HEK293 (cell line): ENCODE measurements around the gene SUGP1.

Source experiments
- CTCF ChIA-PET: fragments of 350-600 bp; formaldehyde crosslinking; extraction: SDS; loops from one replicate; lab custom pipeline; 2021; ENCODE audit warnings: antibody characterized with exemption; lab: Yijun Ruan, JAX
- POLR2A ChIA-PET: fragments of 300-600 bp; formaldehyde crosslinking; extraction: SDS; loops from one replicate; lab custom pipeline; 2020; ENCODE audit warnings: antibody characterized with exemption, inconsistent platforms; lab: Yijun Ruan, JAX
- H3K27ac ChIP-seq: fragments of 200-500 bp; sonication (Bioruptor generic); 2 replicates; pipeline ENCODE4 v1.5.1; 2014; ENCODE audit warnings: low read depth, low read length, control low read depth, inconsistent platforms; ENCODE audit errors: extremely low read depth
- H3K36me3 ChIP-seq, 2 experiments: fragments of 200-500 bp in 1 of 2; sonication (Bioruptor generic) in 1 of 2; 1 replicate in 1 of 2; 2 replicates in 1 of 2; pipeline ENCODE4 v1.5.1; 2014 to 2017; ENCODE audit warnings: inconsistent platforms in 2 of 2, low read length in 2 of 2; ENCODE audit not compliant: control insufficient read depth in 2 of 2, insufficient read depth in 1 of 2
- H3K4me1 ChIP-seq: fragments of 200-500 bp; sonication (Bioruptor generic); 2 replicates; pipeline ENCODE4 v1.5.1; 2014; ENCODE audit warnings: mild to moderate bottlenecking, low read length, inconsistent platforms; ENCODE audit not compliant: control insufficient read depth, insufficient read depth
- H3K4me3 ChIP-seq: 2 replicates; pipeline ENCODE4 v1.5.1; 2011; ENCODE audit warnings: low read depth, mild to moderate bottlenecking, control low read depth, low read length, moderate library complexity
- H3K9me3 ChIP-seq: fragments of 200-500 bp; sonication (Bioruptor generic); 2 replicates; pipeline ENCODE4 v1.5.1; 2014; ENCODE audit warnings: low read depth, low read length, inconsistent platforms; ENCODE audit not compliant: control insufficient read depth, insufficient read depth
- GLIS1 ChIP-seq: fragments of 450-650 bp; formaldehyde crosslinking; IDR thresholded peaks from 2 replicates; pipeline ENCODE4 v1.5.1; 2016; ENCODE audit warnings: missing biosample characterization, missing genetic modification characterization
- HOXC10 ChIP-seq: sonication (generic); formaldehyde crosslinking; IDR thresholded peaks from 2 replicates; pipeline ENCODE4 v1.8.1; 2023; ENCODE audit warnings: mild to moderate bottlenecking, missing genetic modification reagents
- KLF1 ChIP-seq: fragments of 450-650 bp; formaldehyde crosslinking; IDR thresholded peaks from 2 replicates; pipeline ENCODE4 v1.5.1; 2016; ENCODE audit warnings: missing biosample characterization, missing genetic modification characterization
- KLF10 ChIP-seq: fragments of 450-650 bp; IDR thresholded peaks from 2 replicates; pipeline ENCODE4 v1.5.1; 2018; ENCODE audit warnings: missing biosample characterization, mild to moderate bottlenecking, missing genetic modification characterization
- KLF8 ChIP-seq: fragments of 450-650 bp; formaldehyde crosslinking; IDR thresholded peaks from 2 replicates; pipeline ENCODE4 v1.5.1; 2016; ENCODE audit warnings: missing biosample characterization, missing genetic modification characterization
- SP3 ChIP-seq: fragments of 450-650 bp; formaldehyde crosslinking; IDR thresholded peaks from 2 replicates; pipeline ENCODE4 v1.5.1; 2016; ENCODE audit warnings: missing biosample characterization, missing genetic modification characterization
- SP7 ChIP-seq: fragments of 450-650 bp; formaldehyde crosslinking; IDR thresholded peaks from 2 replicates; pipeline ENCODE4 v1.5.1; 2016; ENCODE audit warnings: missing biosample characterization, missing genetic modification characterization
- YY2 ChIP-seq: fragments of 450-650 bp; formaldehyde crosslinking; IDR thresholded peaks from 2 replicates; pipeline ENCODE4 v1.5.1; 2016; ENCODE audit warnings: missing biosample characterization, missing genetic modification characterization
- ZBTB21 ChIP-seq: fragments of 450-650 bp; formaldehyde crosslinking; IDR thresholded peaks from 2 replicates; pipeline ENCODE4 v1.5.1; 2017; ENCODE audit warnings: missing biosample characterization, missing genetic modification characterization
- ZIC2 ChIP-seq: fragments of 450-650 bp; formaldehyde crosslinking; IDR thresholded peaks from 2 replicates; pipeline ENCODE4 v1.5.1; 2016; ENCODE audit warnings: missing biosample characterization, missing genetic modification characterization
- ZNF112 ChIP-seq: fragments of 450-650 bp; formaldehyde crosslinking; IDR thresholded peaks from 2 replicates; pipeline ENCODE4 v1.5.0; 2017; ENCODE audit warnings: missing biosample characterization, missing genetic modification characterization
- ZNF140 ChIP-seq: fragments of 450-650 bp; formaldehyde crosslinking; IDR thresholded peaks from 2 replicates; pipeline ENCODE4 v1.5.1; 2016; ENCODE audit warnings: missing biosample characterization, missing genetic modification characterization
- ZNF155 ChIP-seq: fragments of 450-650 bp; formaldehyde crosslinking; IDR thresholded peaks from 2 replicates; pipeline ENCODE4 v1.5.1; 2016; ENCODE audit warnings: missing biosample characterization, missing genetic modification characterization
- ZNF202 ChIP-seq: fragments of 450-650 bp; formaldehyde crosslinking; IDR thresholded peaks from 2 replicates; pipeline ENCODE4 v1.5.1; 2016; ENCODE audit warnings: missing biosample characterization, missing genetic modification characterization, borderline replicate concordance
- ZNF274 ChIP-seq, 2 experiments: fragments of 200-500 bp in 1 of 2; fragments of 450-650 bp in 1 of 2; sonication (Bioruptor generic) in 1 of 2; formaldehyde crosslinking in 1 of 2; IDR thresholded peaks; 2 replicates each; pipeline versions ENCODE4 v1.5.1 to v1.6.1; 2014 to 2016; ENCODE audit warnings: borderline replicate concordance in 1 of 2, inconsistent platforms in 1 of 2, low read length in 1 of 2, missing biosample characterization in 1 of 2, missing genetic modification characterization in 1 of 2
- ZNF335 ChIP-seq: fragments of 450-650 bp; formaldehyde crosslinking; conservative IDR thresholded peaks from 2 replicates; pipeline ENCODE4 v1.5.1; 2016; ENCODE audit warnings: missing biosample characterization, missing genetic modification characterization
- ZNF341 ChIP-seq: fragments of 450-650 bp; formaldehyde crosslinking; IDR thresholded peaks from 2 replicates; pipeline ENCODE4; 2016; ENCODE audit warnings: low read depth, missing biosample characterization, missing genetic modification characterization
- ZNF350 ChIP-seq: fragments of 450-650 bp; formaldehyde crosslinking; IDR thresholded peaks from 2 replicates; pipeline ENCODE4 v1.5.0; 2017; ENCODE audit warnings: missing biosample characterization, mild to moderate bottlenecking, missing genetic modification characterization
- ZNF366 ChIP-seq: fragments of 450-650 bp; formaldehyde crosslinking; conservative IDR thresholded peaks from 2 replicates; pipeline ENCODE4 v1.5.1; 2016; ENCODE audit warnings: missing biosample characterization, missing genetic modification characterization
- ZNF37A ChIP-seq: fragments of 450-650 bp; IDR thresholded peaks from 2 replicates; pipeline ENCODE4 v1.5.1; 2018; ENCODE audit warnings: missing biosample characterization, missing genetic modification characterization
- ZNF48 ChIP-seq: fragments of 450-650 bp; formaldehyde crosslinking; IDR thresholded peaks from 2 replicates; pipeline ENCODE4 v1.5.1; 2016; ENCODE audit warnings: missing biosample characterization, missing genetic modification characterization
- ZNF660 ChIP-seq: fragments of 450-650 bp; IDR thresholded peaks from 2 replicates; pipeline ENCODE4 v1.5.1; 2018; ENCODE audit warnings: missing biosample characterization, mild to moderate bottlenecking, missing genetic modification characterization
- ZNF76 ChIP-seq: fragments of 450-650 bp; formaldehyde crosslinking; IDR thresholded peaks from 2 replicates; pipeline ENCODE4; 2016; ENCODE audit warnings: low read depth, missing biosample characterization, missing genetic modification characterization, borderline replicate concordance
- ZNF777 ChIP-seq: fragments of 450-650 bp; formaldehyde crosslinking; IDR thresholded peaks from 2 replicates; pipeline ENCODE4 v1.5.1; 2017; ENCODE audit warnings: missing biosample characterization, missing genetic modification characterization, borderline replicate concordance
- ZSCAN30 ChIP-seq: fragments of 450-650 bp; IDR thresholded peaks from 2 replicates; pipeline ENCODE4 v1.5.1; 2018; ENCODE audit warnings: missing biosample characterization, mild to moderate bottlenecking, missing genetic modification characterization, moderate library complexity
- ZXDB ChIP-seq: fragments of 450-650 bp; formaldehyde crosslinking; IDR thresholded peaks from 2 replicates; pipeline ENCODE4 v1.5.1; 2016; ENCODE audit warnings: missing biosample characterization, missing genetic modification characterization
- TF ChIP-seq, protein P1 (sequence below): fragments of 450-650 bp; formaldehyde crosslinking; IDR thresholded peaks from 2 replicates; pipeline ENCODE4 v1.5.1; 2017; ENCODE audit warnings: missing biosample characterization, missing genetic modification characterization
- TF ChIP-seq, protein P2 (sequence below): fragments of 450-650 bp; formaldehyde crosslinking; IDR thresholded peaks from 2 replicates; pipeline ENCODE4 v1.5.1; 2016; ENCODE audit warnings: missing biosample characterization, missing genetic modification characterization
- TF ChIP-seq, protein P3 (sequence below): fragments of 450-650 bp; formaldehyde crosslinking; IDR thresholded peaks from 2 replicates; pipeline ENCODE4 v1.5.1; 2016; ENCODE audit warnings: missing biosample characterization, missing genetic modification characterization
- TF ChIP-seq, protein P4 (sequence below): fragments of 450-650 bp; formaldehyde crosslinking; IDR thresholded peaks from 2 replicates; pipeline ENCODE4 v1.5.1; 2017; ENCODE audit warnings: missing biosample characterization, missing genetic modification characterization

SUGP1 gene, protein sequence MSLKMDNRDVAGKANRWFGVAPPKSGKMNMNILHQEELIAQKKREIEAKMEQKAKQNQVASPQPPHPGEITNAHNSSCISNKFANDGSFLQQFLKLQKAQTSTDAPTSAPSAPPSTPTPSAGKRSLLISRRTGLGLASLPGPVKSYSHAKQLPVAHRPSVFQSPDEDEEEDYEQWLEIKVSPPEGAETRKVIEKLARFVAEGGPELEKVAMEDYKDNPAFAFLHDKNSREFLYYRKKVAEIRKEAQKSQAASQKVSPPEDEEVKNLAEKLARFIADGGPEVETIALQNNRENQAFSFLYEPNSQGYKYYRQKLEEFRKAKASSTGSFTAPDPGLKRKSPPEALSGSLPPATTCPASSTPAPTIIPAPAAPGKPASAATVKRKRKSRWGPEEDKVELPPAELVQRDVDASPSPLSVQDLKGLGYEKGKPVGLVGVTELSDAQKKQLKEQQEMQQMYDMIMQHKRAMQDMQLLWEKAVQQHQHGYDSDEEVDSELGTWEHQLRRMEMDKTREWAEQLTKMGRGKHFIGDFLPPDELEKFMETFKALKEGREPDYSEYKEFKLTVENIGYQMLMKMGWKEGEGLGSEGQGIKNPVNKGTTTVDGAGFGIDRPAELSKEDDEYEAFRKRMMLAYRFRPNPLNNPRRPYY

DNA sequence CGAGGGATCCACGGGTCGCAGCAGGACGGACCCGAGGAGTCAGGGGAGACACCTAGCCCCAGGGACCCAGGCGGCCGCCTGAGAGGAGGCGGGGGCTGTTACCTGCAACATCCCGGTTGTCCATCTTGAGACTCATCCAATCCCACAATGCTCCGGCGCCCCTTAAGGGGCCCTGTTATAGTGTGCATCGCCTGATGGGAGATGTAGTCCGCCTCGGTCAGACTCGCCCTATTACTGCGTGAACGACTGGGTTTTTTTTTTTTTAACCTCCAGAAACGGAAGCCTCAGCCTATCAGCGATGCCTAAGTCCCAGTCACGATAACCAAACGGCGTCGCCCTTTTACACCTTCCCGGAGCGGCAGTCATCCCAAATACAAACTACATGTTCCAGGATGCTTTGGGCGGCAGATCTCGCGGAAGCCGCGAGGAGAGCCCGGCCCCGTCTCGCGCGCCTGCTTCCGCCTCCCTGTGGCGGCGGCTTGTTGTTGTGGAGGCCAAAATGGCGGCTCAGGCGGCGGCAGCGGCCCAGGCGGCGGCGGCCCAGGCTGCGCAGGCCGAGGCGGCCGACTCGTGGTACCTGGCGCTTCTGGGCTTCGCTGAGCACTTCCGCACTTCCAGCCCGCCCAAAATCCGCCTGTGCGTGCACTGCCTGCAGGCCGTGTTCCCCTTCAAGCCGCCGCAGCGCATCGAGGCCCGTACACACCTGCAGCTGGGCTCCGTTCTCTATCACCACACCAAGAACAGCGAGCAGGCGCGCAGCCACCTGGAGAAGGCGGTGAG lies at the start of gene SUGP1, which contains the start of gene MAU2:
SUGP1 (minus strand) TSS at position 149 of the 780 bp plus-strand sequence; CDS start at position 136, 13 bp downstream.
MAU2 (plus strand) TSS at position 469 of the 780 bp plus-strand sequence; CDS start at position 500, 31 bp downstream.
- POLR2A ChIA-PET = interaction anchor here (0.6 kb wide), 1 partner anchor 101 kb away, joined by 3 read pairs; no protein-coding TSS in a partner anchor
- Histone ChIP-seq H3K4me1 (peaks cover 3% of the 10 kb centered on the region; the same call in 1 of the 2 replicates), H3K4me3 (peak within 1 kb of the TSS; percentile 100), H3K27ac (peak within 1 kb of the TSS; percentile 90), H3K36me3 (peaks cover 28 to 39% of the 10 kb centered on the region in 2 experiments), H3K9me3 (no peaks in the 10 kb centered on the region)
- CTCF ChIA-PET = interaction anchor here (0.7 to 1.5 kb wide), 5 partner anchors 10 to 183 kb away, joined by 3 to 6 read pairs (median 3); partner anchors contain the start of genes BORCS8 and RFXANK
- TF ChIP-seq ZNF777 (no peak), ZNF366 (tag by site-specific recombination) (no peak), YY2 (tag by site-specific recombination) (peak; percentile 89), ZXDB (peak; percentile 96), ZNF140 (tag by site-specific recombination) (no peak), SP3 (tag by site-specific recombination) (peak; percentile 78), ZNF202 (tag by site-specific recombination) (no peak), HOXC10 (CRISPR knock-in tag) (0 out of 2 replicates have a peak, but pooled peaks have one; percentile 17), ZNF112 (tag by site-specific recombination) (no peak), ZIC2 (tag by site-specific recombination) (peak; percentile 28; the same call in 1 of the 2 replicates), ZNF274 (IDR thresholded peaks at IDR 0.05; ENCODE audit: low read length) (no peak), ZNF274 (tag by site-specific recombination; IDR thresholded peaks at IDR 0.05; ENCODE audit: borderline replicate concordance) (no peak), ZNF48 (no peak), ZNF341 (tag by site-specific recombination) (peak; percentile 69; the same call in 1 of the 2 replicates), ZNF350 (tag by site-specific recombination) (no peak), KLF10 (tag by site-specific recombination) (0 out of 2 replicates have a peak, but pooled peaks have one; percentile 15), KLF8 (tag by site-specific recombination) (peak; percentile 51; the same call in 1 of the 2 replicates), GLIS1 (tag by site-specific recombination) (no peak), ZNF155 (no peak), ZNF335 (tag by site-specific recombination) (peak; percentile 94), ZNF37A (tag by site-specific recombination) (no peak), ZNF660 (peak; percentile 44; the same call in 1 of the 2 replicates), ZNF76 (peak; percentile 99), ZSCAN30 (tag by site-specific recombination) (peak; percentile 80; the same call in 1 of the 2 replicates), KLF1 (no peak), SP7 (tag by site-specific recombination) (0 out of 2 replicates have a peak, but pooled peaks have one; percentile 32), ZBTB21 (tag by site-specific recombination) (peak; percentile 45; the same call in 1 of the 2 replicates)
- TF ChIP-seq, protein P1, sequence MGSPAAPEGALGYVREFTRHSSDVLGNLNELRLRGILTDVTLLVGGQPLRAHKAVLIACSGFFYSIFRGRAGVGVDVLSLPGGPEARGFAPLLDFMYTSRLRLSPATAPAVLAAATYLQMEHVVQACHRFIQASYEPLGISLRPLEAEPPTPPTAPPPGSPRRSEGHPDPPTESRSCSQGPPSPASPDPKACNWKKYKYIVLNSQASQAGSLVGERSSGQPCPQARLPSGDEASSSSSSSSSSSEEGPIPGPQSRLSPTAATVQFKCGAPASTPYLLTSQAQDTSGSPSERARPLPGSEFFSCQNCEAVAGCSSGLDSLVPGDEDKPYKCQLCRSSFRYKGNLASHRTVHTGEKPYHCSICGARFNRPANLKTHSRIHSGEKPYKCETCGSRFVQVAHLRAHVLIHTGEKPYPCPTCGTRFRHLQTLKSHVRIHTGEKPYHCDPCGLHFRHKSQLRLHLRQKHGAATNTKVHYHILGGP = no peak
- TF ChIP-seq, protein P2, sequence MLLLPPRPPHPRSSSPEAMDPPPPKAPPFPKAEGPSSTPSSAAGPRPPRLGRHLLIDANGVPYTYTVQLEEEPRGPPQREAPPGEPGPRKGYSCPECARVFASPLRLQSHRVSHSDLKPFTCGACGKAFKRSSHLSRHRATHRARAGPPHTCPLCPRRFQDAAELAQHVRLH (tag by site-specific recombination) = no peak
- TF ChIP-seq, protein P3, sequence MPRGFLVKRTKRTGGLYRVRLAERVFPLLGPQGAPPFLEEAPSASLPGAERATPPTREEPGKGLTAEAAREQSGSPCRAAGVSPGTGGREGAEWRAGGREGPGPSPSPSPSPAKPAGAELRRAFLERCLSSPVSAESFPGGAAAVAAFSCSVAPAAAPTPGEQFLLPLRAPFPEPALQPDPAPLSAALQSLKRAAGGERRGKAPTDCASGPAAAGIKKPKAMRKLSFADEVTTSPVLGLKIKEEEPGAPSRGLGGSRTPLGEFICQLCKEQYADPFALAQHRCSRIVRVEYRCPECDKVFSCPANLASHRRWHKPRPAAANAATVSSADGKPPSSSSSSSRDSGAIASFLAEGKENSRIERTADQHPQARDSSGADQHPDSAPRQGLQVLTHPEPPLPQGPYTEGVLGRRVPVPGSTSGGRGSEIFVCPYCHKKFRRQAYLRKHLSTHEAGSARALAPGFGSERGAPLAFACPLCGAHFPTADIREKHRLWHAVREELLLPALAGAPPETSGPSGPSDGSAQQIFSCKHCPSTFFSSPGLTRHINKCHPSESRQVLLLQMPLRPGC (tag by site-specific recombination) = no peak
- TF ChIP-seq, protein P4, sequence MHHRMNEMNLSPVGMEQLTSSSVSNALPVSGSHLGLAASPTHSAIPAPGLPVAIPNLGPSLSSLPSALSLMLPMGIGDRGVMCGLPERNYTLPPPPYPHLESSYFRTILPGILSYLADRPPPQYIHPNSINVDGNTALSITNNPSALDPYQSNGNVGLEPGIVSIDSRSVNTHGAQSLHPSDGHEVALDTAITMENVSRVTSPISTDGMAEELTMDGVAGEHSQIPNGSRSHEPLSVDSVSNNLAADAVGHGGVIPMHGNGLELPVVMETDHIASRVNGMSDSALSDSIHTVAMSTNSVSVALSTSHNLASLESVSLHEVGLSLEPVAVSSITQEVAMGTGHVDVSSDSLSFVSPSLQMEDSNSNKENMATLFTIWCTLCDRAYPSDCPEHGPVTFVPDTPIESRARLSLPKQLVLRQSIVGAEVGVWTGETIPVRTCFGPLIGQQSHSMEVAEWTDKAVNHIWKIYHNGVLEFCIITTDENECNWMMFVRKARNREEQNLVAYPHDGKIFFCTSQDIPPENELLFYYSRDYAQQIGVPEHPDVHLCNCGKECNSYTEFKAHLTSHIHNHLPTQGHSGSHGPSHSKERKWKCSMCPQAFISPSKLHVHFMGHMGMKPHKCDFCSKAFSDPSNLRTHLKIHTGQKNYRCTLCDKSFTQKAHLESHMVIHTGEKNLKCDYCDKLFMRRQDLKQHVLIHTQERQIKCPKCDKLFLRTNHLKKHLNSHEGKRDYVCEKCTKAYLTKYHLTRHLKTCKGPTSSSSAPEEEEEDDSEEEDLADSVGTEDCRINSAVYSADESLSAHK (tag by site-specific recombination) = no peak
